ENCODE data around the gene CCDC18.

CCDC18 gene

DNA sequence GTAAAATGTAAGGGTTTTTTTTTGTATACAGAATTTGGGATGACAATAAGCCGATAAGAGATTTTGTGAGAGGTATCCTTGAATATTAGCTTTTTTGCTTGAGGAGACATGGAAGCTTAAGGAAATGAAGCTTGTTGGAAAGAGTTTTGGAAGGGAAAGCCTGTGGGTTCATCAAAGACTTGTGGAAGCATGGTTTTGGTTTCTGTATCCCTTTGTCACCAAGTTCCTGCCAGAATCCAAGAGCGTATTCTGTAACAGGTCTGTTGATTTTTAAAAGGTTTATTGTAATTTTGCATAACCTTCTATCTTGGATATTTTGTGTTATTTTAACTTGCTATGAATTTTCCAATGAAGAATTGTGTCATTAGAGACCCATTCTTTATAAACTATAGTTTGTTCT is 38.4 kb upstream of the CCDC18 start:
- TF ChIP-seq SIN3A (IDR thresholded peaks at IDR 0.05; ENCODE audit: borderline replicate concordance, insufficient read depth, low read length) (no peak), POLR2AphosphoS5 (IDR thresholded peaks at IDR 0.05; ENCODE audit: low read depth, low read length) (no peak), TAF1 (IDR thresholded peaks at IDR 0.05; ENCODE audit: borderline replicate concordance, insufficient read depth, low read length) (no peak), FOXP2 (optimal IDR thresholded peaks at IDR 0.05; ENCODE audit: borderline replicate concordance, extremely low read depth, extremely low read length, insufficient read depth) (no peak)
- TF ChIP-seq, protein P1, sequence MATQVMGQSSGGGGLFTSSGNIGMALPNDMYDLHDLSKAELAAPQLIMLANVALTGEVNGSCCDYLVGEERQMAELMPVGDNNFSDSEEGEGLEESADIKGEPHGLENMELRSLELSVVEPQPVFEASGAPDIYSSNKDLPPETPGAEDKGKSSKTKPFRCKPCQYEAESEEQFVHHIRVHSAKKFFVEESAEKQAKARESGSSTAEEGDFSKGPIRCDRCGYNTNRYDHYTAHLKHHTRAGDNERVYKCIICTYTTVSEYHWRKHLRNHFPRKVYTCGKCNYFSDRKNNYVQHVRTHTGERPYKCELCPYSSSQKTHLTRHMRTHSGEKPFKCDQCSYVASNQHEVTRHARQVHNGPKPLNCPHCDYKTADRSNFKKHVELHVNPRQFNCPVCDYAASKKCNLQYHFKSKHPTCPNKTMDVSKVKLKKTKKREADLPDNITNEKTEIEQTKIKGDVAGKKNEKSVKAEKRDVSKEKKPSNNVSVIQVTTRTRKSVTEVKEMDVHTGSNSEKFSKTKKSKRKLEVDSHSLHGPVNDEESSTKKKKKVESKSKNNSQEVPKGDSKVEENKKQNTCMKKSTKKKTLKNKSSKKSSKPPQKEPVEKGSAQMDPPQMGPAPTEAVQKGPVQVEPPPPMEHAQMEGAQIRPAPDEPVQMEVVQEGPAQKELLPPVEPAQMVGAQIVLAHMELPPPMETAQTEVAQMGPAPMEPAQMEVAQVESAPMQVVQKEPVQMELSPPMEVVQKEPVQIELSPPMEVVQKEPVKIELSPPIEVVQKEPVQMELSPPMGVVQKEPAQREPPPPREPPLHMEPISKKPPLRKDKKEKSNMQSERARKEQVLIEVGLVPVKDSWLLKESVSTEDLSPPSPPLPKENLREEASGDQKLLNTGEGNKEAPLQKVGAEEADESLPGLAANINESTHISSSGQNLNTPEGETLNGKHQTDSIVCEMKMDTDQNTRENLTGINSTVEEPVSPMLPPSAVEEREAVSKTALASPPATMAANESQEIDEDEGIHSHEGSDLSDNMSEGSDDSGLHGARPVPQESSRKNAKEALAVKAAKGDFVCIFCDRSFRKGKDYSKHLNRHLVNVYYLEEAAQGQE (IDR thresholded peaks at IDR 0.05; ENCODE audit: insufficient read depth in 1 of 2, low read depth in 2 of 2, low read length in 2 of 2) = no peak

DNA sequence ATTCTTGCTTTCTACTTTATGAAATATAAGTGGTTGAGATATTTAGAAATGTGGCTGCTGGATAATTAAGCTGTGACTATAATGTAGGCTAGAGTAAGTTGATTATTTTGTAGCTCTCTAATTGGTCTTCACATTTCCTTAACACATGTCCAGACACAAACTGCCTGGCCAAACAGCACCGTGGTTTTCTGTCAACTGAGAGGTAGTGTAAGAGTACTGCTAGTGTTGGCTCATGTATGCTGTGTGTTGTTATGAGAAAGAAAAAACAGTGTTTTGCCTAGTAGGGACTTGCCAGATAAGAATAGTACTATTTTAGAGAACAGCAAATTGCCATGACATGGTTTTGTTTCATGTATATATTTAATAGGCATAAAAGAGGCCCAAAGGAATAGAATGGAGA is 37.4 kb upstream of the CCDC18 start:
- TF ChIP-seq FOXP2 (optimal IDR thresholded peaks at IDR 0.05; ENCODE audit: borderline replicate concordance, extremely low read depth, extremely low read length, insufficient read depth) = no peak
- TF ChIP-seq, protein P1 (IDR thresholded peaks at IDR 0.05; ENCODE audit: insufficient read depth in 1 of 2, low read depth in 2 of 2, low read length in 2 of 2) = no peak
- no peak for TF ChIP-seq TAF1 (IDR thresholded peaks at IDR 0.05; ENCODE audit: borderline replicate concordance, insufficient read depth, low read length)
- TF ChIP-seq POLR2AphosphoS5 (IDR thresholded peaks at IDR 0.05; ENCODE audit: low read depth, low read length) = no peak
- no peak for TF ChIP-seq SIN3A (IDR thresholded peaks at IDR 0.05; ENCODE audit: borderline replicate concordance, insufficient read depth, low read length)

DNA sequence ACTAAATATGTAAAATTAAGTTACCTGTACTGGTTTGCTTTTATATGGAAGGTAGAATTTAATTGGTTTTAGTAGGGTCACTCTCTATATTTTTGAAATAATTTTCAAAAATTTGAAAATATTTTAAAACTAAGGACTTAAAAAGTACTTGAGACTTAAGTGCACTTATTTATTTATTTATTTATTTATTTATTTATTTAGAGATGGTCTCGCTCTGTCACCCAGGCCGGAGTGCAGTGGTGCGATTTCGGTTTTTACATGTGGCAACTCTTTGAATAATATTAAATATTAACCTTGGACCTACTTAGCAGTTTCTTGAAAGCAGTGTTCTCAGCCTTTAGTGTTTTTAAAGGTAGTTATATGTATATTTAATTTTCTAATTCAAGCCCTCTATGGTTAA is 36.8 kb upstream of the CCDC18 start:
- TF ChIP-seq POLR2AphosphoS5 (IDR thresholded peaks at IDR 0.05; ENCODE audit: low read depth, low read length) = no peak
- TF ChIP-seq SIN3A (IDR thresholded peaks at IDR 0.05; ENCODE audit: borderline replicate concordance, insufficient read depth, low read length) = no peak
- no peak for TF ChIP-seq TAF1 (IDR thresholded peaks at IDR 0.05; ENCODE audit: borderline replicate concordance, insufficient read depth, low read length)
- TF ChIP-seq FOXP2 (optimal IDR thresholded peaks at IDR 0.05; ENCODE audit: borderline replicate concordance, extremely low read depth, extremely low read length, insufficient read depth) = no peak
- TF ChIP-seq, protein P1 (IDR thresholded peaks at IDR 0.05; ENCODE audit: insufficient read depth in 1 of 2, low read depth in 2 of 2, low read length in 2 of 2) = no peak

DNA sequence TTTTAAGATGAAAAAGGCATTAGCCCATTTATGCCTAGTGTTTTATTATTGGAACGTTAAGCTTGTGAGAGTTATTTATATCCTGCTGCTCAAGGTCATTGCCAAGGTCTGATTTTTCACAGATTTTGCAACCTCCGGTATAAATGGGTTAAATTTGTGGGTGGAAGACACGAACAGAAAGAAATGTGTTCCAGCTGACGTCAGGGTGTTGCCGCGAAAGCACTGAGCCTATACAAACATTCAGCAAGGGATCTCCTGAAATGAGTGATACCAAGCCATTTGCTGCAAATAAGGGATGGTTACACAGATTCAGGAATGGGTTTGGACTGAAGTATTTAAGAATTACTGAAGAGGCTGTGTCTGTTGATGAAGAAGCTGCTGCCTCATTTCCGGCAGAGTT is 32.5 kb upstream of the CCDC18 start:
- TF ChIP-seq POLR2AphosphoS5 (IDR thresholded peaks at IDR 0.05; ENCODE audit: low read depth, low read length) (no peak), TAF1 (IDR thresholded peaks at IDR 0.05; ENCODE audit: borderline replicate concordance, insufficient read depth, low read length) (no peak)
- TF ChIP-seq, protein P1 (IDR thresholded peaks at IDR 0.05; ENCODE audit: insufficient read depth in 1 of 2, low read depth in 2 of 2, low read length in 2 of 2) = no peak

DNA sequence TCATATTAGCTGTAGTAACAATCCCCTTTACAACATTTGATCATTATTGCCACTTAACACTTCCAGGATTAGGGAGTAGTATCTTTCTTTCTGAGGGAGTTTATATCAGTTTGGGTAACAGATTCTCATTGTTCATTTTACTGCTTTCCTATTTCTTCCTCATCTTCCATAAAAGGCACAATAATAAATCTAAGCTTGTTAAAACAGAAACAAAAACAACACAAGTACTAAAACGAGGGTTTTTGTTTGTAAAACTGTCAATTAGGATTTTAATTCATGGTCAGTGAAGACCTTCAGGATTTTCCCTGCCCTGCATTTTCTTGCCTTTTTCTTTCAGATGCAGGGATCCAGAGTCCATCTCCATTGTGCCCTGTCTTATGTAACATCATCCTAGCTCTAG is 29.8 kb upstream of the CCDC18 start:
- TF ChIP-seq TAF1 (IDR thresholded peaks at IDR 0.05; ENCODE audit: borderline replicate concordance, insufficient read depth, low read length) (no peak), FOXP2 (optimal IDR thresholded peaks at IDR 0.05; ENCODE audit: borderline replicate concordance, extremely low read depth, extremely low read length, insufficient read depth) (no peak), POLR2AphosphoS5 (IDR thresholded peaks at IDR 0.05; ENCODE audit: low read depth, low read length) (no peak), SIN3A (IDR thresholded peaks at IDR 0.05; ENCODE audit: borderline replicate concordance, insufficient read depth, low read length) (no peak)
- TF ChIP-seq, protein P1 (IDR thresholded peaks at IDR 0.05; ENCODE audit: insufficient read depth in 1 of 2, low read depth in 2 of 2, low read length in 2 of 2) = no peak
